IMR-90 (cell line): ENCODE measurements around the gene BTG2. TPM values are rescaled to one million over a fixed set of nuclear protein-coding genes. Genes with fewer than 3 reads are reported as not detected.

Experiments
- ATAC-seq: fragments of 200-7000 bp; cut with Tn5 transposase; 2 replicates; pipeline ENCODE4 v1.9.1; 2020; ENCODE audit warnings: low read depth, mild to moderate bottlenecking, moderate library complexity
- Bru-seq: library from RNA; stranded (reverse); fragments of 400-500 nt; gene quantifications from one replicate; lab custom pipeline; 2021; lab: Mats Ljungman, UMichigan
- BruChase-seq, 2 experiments: library from RNA; stranded (reverse); fragments of 400-500 nt; gene quantifications; one replicate each; lab custom pipeline; 2021; lab: Mats Ljungman, UMichigan
- BruUV-seq: library from RNA; stranded (reverse); fragments of 400-500 nt; replicated peaks from 2 replicates; lab custom pipeline; 2021; lab: Mats Ljungman, UMichigan
- CTCF ChIA-PET: fragments of 300-600 bp; formaldehyde crosslinking; extraction: SDS; loops from one replicate; lab custom pipeline; 2021; ENCODE audit warnings: antibody characterized with exemption; lab: Yijun Ruan, JAX
- POLR2A ChIA-PET: fragments of 300-600 bp; sonication (Branson Sonifier 250); formaldehyde crosslinking; loops from one replicate; lab custom pipeline; 2022; ENCODE audit warnings: antibody characterized with exemption; ENCODE audit not compliant: unreplicated experiment; lab: Charles Lee
- DNase-seq: peaks from one replicate; pipeline ENCODE4 v3.0.0; 2013
- H2AFZ ChIP-seq: replicated peaks from 2 replicates; pipeline ENCODE3; 2013; ENCODE audit warnings: low read length, mild to moderate bottlenecking; ENCODE audit not compliant: poor library complexity
- H2AK5ac ChIP-seq: 2 replicates; pipeline ENCODE4 v1.6.1; 2013; ENCODE audit warnings: low read depth, low read length, inconsistent platforms
- H2AK9ac ChIP-seq: replicated peaks from 2 replicates; pipeline ENCODE3; 2013; ENCODE audit warnings: mild to moderate bottlenecking, low read depth, low read length, moderate library complexity; ENCODE audit not compliant: poor library complexity
- H2BK120ac ChIP-seq: 2 replicates; pipeline ENCODE4 v1.6.1; 2013; ENCODE audit warnings: low read depth, low read length, inconsistent platforms
- H2BK15ac ChIP-seq: 3 replicates; pipeline ENCODE4 v1.6.1; 2013; ENCODE audit warnings: low read depth, low read length, inconsistent platforms
- H2BK20ac ChIP-seq: 2 replicates; pipeline ENCODE4 v1.6.1; 2013; ENCODE audit warnings: low read depth, mild to moderate bottlenecking, inconsistent platforms, low read length, moderate library complexity
- H2BK5ac ChIP-seq: 2 replicates; pipeline ENCODE4 v1.6.1; 2013; ENCODE audit warnings: mild to moderate bottlenecking, low read depth, low read length, inconsistent platforms; ENCODE audit not compliant: poor library complexity, severe bottlenecking
- H3K14ac ChIP-seq: replicated peaks from 2 replicates; pipeline ENCODE4 v1.6.1; 2013; ENCODE audit warnings: low read depth, low read length, inconsistent platforms
- H3K18ac ChIP-seq: 2 replicates; pipeline ENCODE4 v1.6.1; 2013; ENCODE audit warnings: low read depth, low read length, control low read depth
- H3K23ac ChIP-seq: 2 replicates; pipeline ENCODE4 v1.6.1; 2013; ENCODE audit warnings: low read depth, low read length, inconsistent platforms
- H3K27ac ChIP-seq: 2 replicates; pipeline ENCODE4 v1.5.1; 2013; ENCODE audit warnings: mild to moderate bottlenecking, control low read depth, low read length; ENCODE audit not compliant: insufficient read depth
- H3K27me3 ChIP-seq: 2 replicates; pipeline ENCODE4 v1.6.1; 2013; ENCODE audit warnings: low read length; ENCODE audit not compliant: control insufficient read depth, insufficient read depth
- H3K36me3 ChIP-seq: 2 replicates; pipeline ENCODE4 v1.6.1; 2013; ENCODE audit warnings: low read length, mixed read lengths; ENCODE audit not compliant: control insufficient read depth, insufficient read depth
- H3K4ac ChIP-seq: 2 replicates; pipeline ENCODE4 v1.6.1; 2013; ENCODE audit warnings: low read depth, low read length, inconsistent platforms
- H3K4me1 ChIP-seq: 2 replicates; pipeline ENCODE4 v1.6.1; 2013; ENCODE audit warnings: low read length, mixed read lengths; ENCODE audit not compliant: control insufficient read depth, insufficient read depth
- H3K4me2 ChIP-seq: 2 replicates; pipeline ENCODE4 v1.6.1; 2013; ENCODE audit warnings: low read depth, mild to moderate bottlenecking, control low read depth, low read length, moderate library complexity
- H3K4me3 ChIP-seq: 2 replicates; pipeline ENCODE4 v1.5.1; 2013; ENCODE audit warnings: low read depth, mild to moderate bottlenecking, control low read depth, low read length, moderate library complexity; ENCODE audit not compliant: insufficient read depth
- H3K56ac ChIP-seq: 2 replicates; pipeline ENCODE4 v1.6.1; 2013; ENCODE audit warnings: low read length, inconsistent platforms; ENCODE audit not compliant: insufficient read depth; ENCODE audit errors: extremely low read depth
- H3K79me1 ChIP-seq, 2 experiments: 2 replicates each; pipeline ENCODE4 v1.6.1; 2013; ENCODE audit warnings: low read length in 2 of 2, inconsistent platforms in 1 of 2, low read depth in 1 of 2
- H3K9ac ChIP-seq: 2 replicates; pipeline ENCODE4 v1.6.1; 2013; ENCODE audit warnings: low read depth, low read length, control low read depth
- H3K9me1 ChIP-seq: 2 replicates; pipeline ENCODE4 v1.6.1; 2013; ENCODE audit warnings: low read length, inconsistent platforms; ENCODE audit not compliant: insufficient read depth
- H3K9me3 ChIP-seq: 2 replicates; pipeline ENCODE4 v1.6.1; 2013; ENCODE audit warnings: low read length; ENCODE audit not compliant: control insufficient read depth, insufficient read depth
- H4K20me1 ChIP-seq: 2 replicates; pipeline ENCODE4 v1.6.1; 2013; ENCODE audit warnings: low read length, inconsistent platforms; ENCODE audit not compliant: insufficient read depth
- H4K5ac ChIP-seq: 2 replicates; pipeline ENCODE4 v1.6.1; 2013; ENCODE audit warnings: mild to moderate bottlenecking, low read depth, low read length, control low read depth
- H4K8ac ChIP-seq, 2 experiments: 2 replicates each; pipeline ENCODE4 v1.6.1; 2013; ENCODE audit warnings: low read depth in 2 of 2, low read length in 2 of 2, control low read depth in 1 of 2, inconsistent platforms in 1 of 2
- H4K91ac ChIP-seq: 2 replicates; pipeline ENCODE4 v1.6.1; 2013; ENCODE audit warnings: low read depth, low read length, inconsistent platforms; ENCODE audit not compliant: insufficient read depth
- CEBPB ChIP-seq: IDR thresholded peaks from 2 replicates; pipeline ENCODE4 v1.6.1; 2012; ENCODE audit warnings: low read depth, low read length, improper control_type of control experiment
- CHD1 ChIP-seq: IDR thresholded peaks from 2 replicates; pipeline ENCODE4 v1.6.1; 2012; ENCODE audit warnings: low read depth, low read length, improper control_type of control experiment
- MAZ ChIP-seq: IDR thresholded peaks from 2 replicates; pipeline ENCODE4 v1.6.1; 2012; ENCODE audit warnings: low read depth, mild to moderate bottlenecking, low read length, improper control_type of control experiment, moderate library complexity, borderline replicate concordance
- MXI1 ChIP-seq: IDR thresholded peaks from 2 replicates; pipeline ENCODE4 v1.6.1; 2012; ENCODE audit warnings: low read depth, mild to moderate bottlenecking, low read length, moderate library complexity, borderline replicate concordance
- POLR2A ChIP-seq: IDR thresholded peaks from 2 replicates; pipeline ENCODE4 v1.6.1; 2012; ENCODE audit warnings: mild to moderate bottlenecking, low read depth, low read length
- WGBS, 2 experiments: methylation state at CpG; one replicate each; pipeline versions ENCODE4 v1.1.5 to v1.1.7; 2013; ENCODE audit warnings: missing lambda C conversion rate in 2 of 2; ENCODE audit not compliant: insufficient read length in 1 of 2; ENCODE audit errors: extremely low coverage in 2 of 2; 5-methylcytosine and 5-hydroxymethylcytosine counted together
- dilution Hi-C: fragments of 300-500 bp; cut with HindIII; formaldehyde crosslinking; loops from one replicate; pipeline ENCODE4 v1.14.3; 2018; ENCODE audit warnings: low sequenced_read_pairs; ENCODE audit not compliant: unreplicated experiment
- in situ Hi-C: fragments of 300-500 bp; cut with MboI; formaldehyde crosslinking; loops from 3 replicates; pipeline ENCODE4 v1.14.3; 2019; ENCODE audit warnings: low sequenced_read_pairs, inconsistent platforms, mixed read lengths
- intact Hi-C: fragments of 100-400 bp; cut with micrococcal nuclease; formaldehyde crosslinking; loops from 2 replicates; pipeline ENCODE4 v1.10.0; 2022
- long read RNA-seq: library from polyadenylated mRNA; unstranded; transcript quantifications from one replicate; pipeline ENCODE4 v2.0.0, GENCODE V29; 2021; ENCODE audit not compliant: unreplicated experiment
- polyA plus RNA-seq, 3 experiments: library from polyadenylated mRNA; depleted of rRNA; stranded (reverse); fragments of >200 nt; gene quantifications; 2 replicates each; pipeline ENCODE4 v1.2.3, GENCODE V29; 2012; ENCODE audit warnings: low replicate concordance in 1 of 3
- total RNA-seq: library from RNA; depleted of rRNA; stranded (reverse); fragments of >200 nt; gene quantifications from 2 replicates; pipeline ENCODE4 v1.2.3, GENCODE V29; 2012; rRNA removed

Gene BTG2
- total RNA-seq (8.4 and 10.3 TPM in 2 replicates), polyA plus RNA-seq (2012; rRNA removed) (10.7 and 18.8 TPM in 2 replicates), Bru-seq, nascent RNA (percentile 73 among the genes with signal in this experiment), BruChase-seq, experiment 1, labeled RNA remaining after a 6-hour chase (percentile 60 among the genes with signal in this experiment), BruChase-seq, experiment 2, labeled RNA remaining after a 2-hour chase (percentile 72 among the genes with signal in this experiment)
- 4.9 and 23.6 TPM in 2 replicates for polyA plus RNA-seq (2012; cell fraction: cytosol; rRNA removed)
- polyA plus RNA-seq (2012; cell fraction: nucleus; rRNA removed; ENCODE audit: low replicate concordance), result 18.8 and 39.4 TPM in 2 replicates
- long read RNA-seq, transcript BTG2-201 (2 exons, 2,712 nt), result major isoform, 28 of 32 reads
- long read RNA-seq, partial matches to known transcripts, result 4 of 32 reads
- long read RNA-seq, other reads (novel, unspliced or antisense), result 0 of 32 reads

DNA sequence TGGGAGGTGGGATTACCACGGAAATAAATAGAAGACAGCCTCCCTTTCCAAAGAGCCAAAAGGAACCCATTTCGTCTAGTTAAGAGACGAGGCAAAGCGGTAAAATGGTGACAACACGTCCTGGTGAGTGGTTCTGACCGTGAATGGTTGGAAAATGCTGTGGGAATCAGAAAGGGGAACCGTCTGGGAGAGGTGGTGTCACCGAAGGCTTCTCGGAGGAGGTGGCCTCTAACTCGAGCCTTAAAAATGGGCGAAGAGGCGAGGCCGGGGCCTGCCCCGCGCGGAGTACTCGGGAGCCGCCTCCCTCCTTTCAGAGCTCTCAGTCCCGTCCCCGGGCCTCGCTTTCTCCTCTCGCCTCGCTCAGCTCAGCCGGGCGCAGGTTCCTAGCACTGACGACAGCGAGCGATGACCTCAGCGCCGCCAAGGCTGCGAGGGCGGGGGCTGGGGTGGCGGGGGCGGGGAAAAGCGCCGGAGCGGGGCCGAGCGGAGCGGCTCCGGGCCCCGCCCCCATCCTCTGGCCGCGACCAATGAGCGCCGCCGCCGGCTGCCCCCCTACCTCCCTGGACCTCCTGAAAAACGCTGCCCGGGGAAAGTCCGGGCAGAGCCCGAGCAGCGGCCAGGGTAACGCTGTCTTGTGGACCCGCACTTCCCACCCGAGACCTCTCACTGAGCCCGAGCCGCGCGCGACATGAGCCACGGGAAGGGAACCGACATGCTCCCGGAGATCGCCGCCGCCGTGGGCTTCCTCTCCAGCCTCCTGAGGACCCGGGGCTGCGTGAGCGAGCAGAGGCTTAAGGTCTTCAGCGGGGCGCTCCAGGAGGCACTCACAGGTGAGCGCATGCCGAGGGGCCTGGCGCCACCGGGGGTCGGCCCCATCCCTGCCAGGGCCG lies at the start of gene BTG2:
Gene BTG2, plus strand, starts transcription at position 601 of the 890 bp plus-strand sequence. Its CDS starts 88 bp downstream, at position 689.
- peak within 1 kb of the TSS; percentile 77 for H3K4ac ChIP-seq
- peak within 1 kb of the TSS; percentile 12; the same call in 1 of the 2 replicates for H3K56ac ChIP-seq
- CTCF ChIA-PET, result interaction anchor here (0.6 to 1.0 kb wide), 3 partner anchors 35 to 48 kb away, joined by 3 to 8 read pairs (median 4); no protein-coding TSS in a partner anchor
- H2AK5ac ChIP-seq, result peak within 1 kb of the TSS; percentile 72
- peaks cover 7% of the 10 kb centered on the region for H3K4me1 ChIP-seq
- H3K18ac ChIP-seq, result peak within 1 kb of the TSS; percentile 96
- H2AK9ac ChIP-seq, result peak within 1 kb of the TSS; percentile 79
- H4K20me1 ChIP-seq, result peaks cover 32% of the 10 kb centered on the region; the same call in 1 of the 2 replicates
- WGBS, 2 experiments, result 3% methylated on average over 11 of the region's 79 CpGs; no CpG with 5 or more reads in 1 of the 2 experiments
- peak within 1 kb of the TSS; percentile 89 for H2BK15ac ChIP-seq
- peak within 1 kb of the TSS; percentile 88 for H3K23ac ChIP-seq
- no peaks in the 10 kb centered on the region for H3K9me1 ChIP-seq
- H3K14ac ChIP-seq, result peak within 1 kb of the TSS; percentile 95
- intact Hi-C loops, result loop anchor here (1.0 kb wide), 1 partner anchor 32 kb away; no protein-coding TSS in a partner anchor
- POLR2A ChIA-PET, result interaction anchor here (0.7 kb wide), 1 partner anchor 16 kb away, joined by 9 read pairs; no protein-coding TSS in a partner anchor
- peak within 1 kb of the TSS; percentile 63 for H3K9ac ChIP-seq
- H2AFZ ChIP-seq, result peak within 1 kb of the TSS; percentile 87
- H3K36me3 ChIP-seq, result peaks cover 14% of the 10 kb centered on the region; the same call in 1 of the 2 replicates
- in situ Hi-C loops, result no loop called here
- H2BK5ac ChIP-seq, result peak within 1 kb of the TSS; percentile 41
- 0 out of 2 replicates have a peak within 1 kb of the TSS, but pooled peaks have one; percentile 36 for H2BK20ac ChIP-seq
- dilution Hi-C loops, result no loop called here
- H4K91ac ChIP-seq, result peak within 1 kb of the TSS; percentile 78
- peak within 1 kb of the TSS; percentile 100 for H4K5ac ChIP-seq
- TF ChIP-seq CHD1 (peak; percentile 74; the same call in 1 of the 2 replicates), POLR2A (peak; percentile 99), CEBPB (no peak), MXI1 (no peak), MAZ (peak; percentile 70; the same call in 1 of the 2 replicates)
- ATAC-seq, result peak; percentile 95
- no TSS peak for BruUV-seq
- peak within 1 kb of the TSS; percentile 62 for H3K4me3 ChIP-seq
- peak within 1 kb of the TSS; percentile 79 to 93 for H4K8ac ChIP-seq
- H3K27me3 ChIP-seq, result peaks cover 15% of the 10 kb centered on the region
- H3K9me3 ChIP-seq, result no peaks in the 10 kb centered on the region
- peak within 1 kb of the TSS; percentile 64 for H2BK120ac ChIP-seq
- peak within 1 kb of the TSS; percentile 81 for H3K27ac ChIP-seq
- peak; percentile 86 for DNase-seq
- H3K79me1 ChIP-seq, result peaks cover 18 to 34% of the 10 kb centered on the region in 2 experiments; a peak in 2 of 4 replicates
- peak within 1 kb of the TSS; percentile 85 for H3K4me2 ChIP-seq
